Right hindlimb (tissue), 1 donor: ENCODE data around the gene CYTH3.
A peak's percentile ranks its signal among the peaks of the same experiment; 100 is the strongest.

Experiments used
- DNase-seq: peaks from one replicate; pipeline ENCODE4 v3.0.0-alpha.2; 2018

The CYTH3 gene

GRCh38 chr7:6279937-6280336 is 7.5 kb upstream of the CYTH3 start:
- DNase-seq: no peak

- DNase-seq: no peak
Observed at GRCh38 chr7:6279341-6279740, 6.9 kb upstream of the CYTH3 start.

GRCh38 chr7:6278749-6279310 is 6.4 kb upstream of the CYTH3 start:
- DNase-seq: no peak

GRCh38 chr7:6277476-6277875 is 5.1 kb upstream of the CYTH3 start:
- no peak for DNase-seq

- DNase-seq: no peak
Observed at GRCh38 chr7:6276911-6277408, 4.5 kb upstream of the CYTH3 start.

- no peak for DNase-seq
Observed at GRCh38 chr7:6274743-6275142, 2.3 kb upstream of the CYTH3 start.

GRCh38 chr7:6273917-6274630 is 1.6 kb upstream of the CYTH3 start:
- no peak for DNase-seq

- no peak for DNase-seq
Observed at GRCh38 chr7:6273380-6273837, 985 bp upstream of the CYTH3 start.

- DNase-seq: peak; percentile 67
Observed at GRCh38 chr7:6271694-6272440, 557 bp downstream of the CYTH3 start.

GRCh38 chr7:6271060-6271658 is 1.3 kb downstream of the CYTH3 start:
- DNase-seq: peak; percentile 71

- DNase-seq: no peak
Observed at GRCh38 chr7:6269527-6269926, 2.9 kb downstream of the CYTH3 start.

- no peak for DNase-seq
Observed at GRCh38 chr7:6268907-6269306, 3.5 kb downstream of the CYTH3 start.

GRCh38 chr7:6268023-6268900 is 4.2 kb downstream of the CYTH3 start:
- DNase-seq: no peak

GRCh38 chr7:6266699-6267098 is 5.7 kb downstream of the CYTH3 start:
- no peak for DNase-seq

GRCh38 chr7:6262221-6262620 is 10.2 kb downstream of the CYTH3 start:
- no peak for DNase-seq

- no peak for DNase-seq
Observed at GRCh38 chr7:6261699-6262098, 10.7 kb downstream of the CYTH3 start.

GRCh38 chr7:6260291-6261187 is 11.9 kb downstream of the CYTH3 start:
- no peak for DNase-seq

GRCh38 chr7:6259257-6259656 is 13.2 kb downstream of the CYTH3 start:
- no peak for DNase-seq

- no peak for DNase-seq
Observed at GRCh38 chr7:6258440-6259182, 13.8 kb downstream of the CYTH3 start.

- no peak for DNase-seq
Observed at GRCh38 chr7:6257675-6258074, 14.7 kb downstream of the CYTH3 start.
